ENCODE measurements around the gene IL15RA. TPM values are rescaled to one million over a fixed set of nuclear protein-coding genes. Genes with fewer than 3 reads are reported as not detected.
"Not testable (repeated sequence)": the region's sequence is repeated elsewhere in the genome, so short reads cannot be mapped to it uniquely, and the experiment has no call there.

The IL15RA gene
- total RNA-seq, 4 donors from 2014 or later = 13.1 to 17.6 (median 15.6) TPM

DNA sequence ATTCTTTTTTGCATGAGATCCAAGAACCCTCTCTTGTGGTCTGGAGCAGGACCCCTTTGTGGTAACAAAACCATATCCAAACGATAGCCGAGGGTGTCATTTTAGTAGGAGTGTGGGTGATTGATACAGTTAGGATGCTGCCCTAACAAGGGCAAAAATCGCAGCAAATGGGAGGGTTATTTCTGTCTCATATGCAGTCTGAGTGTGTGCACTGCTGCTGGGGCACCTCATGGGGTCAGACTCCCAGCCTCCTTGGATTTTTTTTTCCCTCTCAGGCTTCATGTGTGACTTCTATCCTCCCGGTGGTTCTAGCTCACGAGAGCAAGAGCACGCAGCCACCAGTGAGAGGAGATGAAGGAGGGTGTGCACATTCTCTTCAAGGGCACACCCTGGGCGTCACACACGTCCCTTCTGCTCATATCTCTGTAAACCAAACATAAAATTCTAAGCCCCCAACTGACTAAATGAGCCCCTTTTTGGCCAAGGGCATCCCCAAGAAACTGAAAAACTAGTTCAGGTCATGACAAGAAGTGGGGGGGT lies 28.6 kb upstream of the IL15RA start:
- TF ChIP-seq, protein P1, sequence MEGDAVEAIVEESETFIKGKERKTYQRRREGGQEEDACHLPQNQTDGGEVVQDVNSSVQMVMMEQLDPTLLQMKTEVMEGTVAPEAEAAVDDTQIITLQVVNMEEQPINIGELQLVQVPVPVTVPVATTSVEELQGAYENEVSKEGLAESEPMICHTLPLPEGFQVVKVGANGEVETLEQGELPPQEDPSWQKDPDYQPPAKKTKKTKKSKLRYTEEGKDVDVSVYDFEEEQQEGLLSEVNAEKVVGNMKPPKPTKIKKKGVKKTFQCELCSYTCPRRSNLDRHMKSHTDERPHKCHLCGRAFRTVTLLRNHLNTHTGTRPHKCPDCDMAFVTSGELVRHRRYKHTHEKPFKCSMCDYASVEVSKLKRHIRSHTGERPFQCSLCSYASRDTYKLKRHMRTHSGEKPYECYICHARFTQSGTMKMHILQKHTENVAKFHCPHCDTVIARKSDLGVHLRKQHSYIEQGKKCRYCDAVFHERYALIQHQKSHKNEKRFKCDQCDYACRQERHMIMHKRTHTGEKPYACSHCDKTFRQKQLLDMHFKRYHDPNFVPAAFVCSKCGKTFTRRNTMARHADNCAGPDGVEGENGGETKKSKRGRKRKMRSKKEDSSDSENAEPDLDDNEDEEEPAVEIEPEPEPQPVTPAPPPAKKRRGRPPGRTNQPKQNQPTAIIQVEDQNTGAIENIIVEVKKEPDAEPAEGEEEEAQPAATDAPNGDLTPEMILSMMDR (IDR thresholded peaks at IDR 0.05 in 4 of 5, conservative IDR thresholded peaks at IDR 0.05 in 1 of 5) = no peak
- Histone ChIP-seq H3K4me1 (no peaks in the 10 kb centered on the region), H3K27me3 (peaks cover 0 to 3% (median 0%) of the 10 kb centered on the region in 3 donors), H3K27ac (no peak overlapping the region), H3K36me3 (no peaks in the 10 kb centered on the region), H3K9me3 (no peaks in the 10 kb centered on the region), H3K4me3 (no peak overlapping the region)
- in situ Hi-C loops (cut with MboI; ENCODE audit: low sequenced_read_pairs in 4 of 4) = no loop called here
- intact Hi-C loops (cut with DNase I; ENCODE audit: low total_unique reads) = no loop called here
- no peak for ATAC-seq
- DNase-seq = no peak

DNA sequence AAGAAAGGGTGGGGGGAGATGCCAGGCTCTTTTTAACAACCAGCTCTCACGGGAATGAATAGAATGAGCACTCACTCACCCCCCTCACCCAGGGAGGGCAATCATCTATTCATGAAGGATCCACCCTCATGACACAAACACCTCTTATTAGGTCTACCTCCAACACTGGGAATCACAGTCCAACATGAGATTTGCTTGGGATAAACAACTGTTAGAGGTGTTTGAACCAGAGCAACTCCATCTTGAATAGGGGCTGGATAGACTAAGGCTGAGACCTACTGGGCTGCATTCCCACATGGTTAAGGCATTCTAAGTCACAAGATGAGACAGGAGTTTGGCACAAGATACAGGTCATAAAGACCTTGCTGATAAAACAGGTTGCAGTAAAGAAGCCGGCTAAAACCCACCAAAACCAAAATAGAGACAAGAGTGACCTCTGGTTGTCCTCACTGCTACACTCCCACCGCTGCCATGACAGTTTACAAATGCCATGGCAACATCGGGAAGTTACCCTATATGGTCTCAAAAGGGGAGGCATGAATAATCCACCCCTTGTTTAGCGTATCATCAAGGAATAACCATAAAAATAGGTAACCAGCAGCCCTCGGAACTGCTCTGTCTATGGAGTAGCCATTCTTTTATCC lies 27.9 kb upstream of the IL15RA start:
- in situ Hi-C loops (cut with MboI; ENCODE audit: low sequenced_read_pairs in 4 of 4); H3K27ac ChIP-seq; H3K4me1 ChIP-seq; H3K27me3 ChIP-seq; H3K4me3 ChIP-seq; H3K36me3 ChIP-seq; intact Hi-C loops (cut with DNase I; ENCODE audit: low total_unique reads); DNase-seq; H3K9me3 ChIP-seq; ATAC-seq: not testable (repeated sequence)

DNA sequence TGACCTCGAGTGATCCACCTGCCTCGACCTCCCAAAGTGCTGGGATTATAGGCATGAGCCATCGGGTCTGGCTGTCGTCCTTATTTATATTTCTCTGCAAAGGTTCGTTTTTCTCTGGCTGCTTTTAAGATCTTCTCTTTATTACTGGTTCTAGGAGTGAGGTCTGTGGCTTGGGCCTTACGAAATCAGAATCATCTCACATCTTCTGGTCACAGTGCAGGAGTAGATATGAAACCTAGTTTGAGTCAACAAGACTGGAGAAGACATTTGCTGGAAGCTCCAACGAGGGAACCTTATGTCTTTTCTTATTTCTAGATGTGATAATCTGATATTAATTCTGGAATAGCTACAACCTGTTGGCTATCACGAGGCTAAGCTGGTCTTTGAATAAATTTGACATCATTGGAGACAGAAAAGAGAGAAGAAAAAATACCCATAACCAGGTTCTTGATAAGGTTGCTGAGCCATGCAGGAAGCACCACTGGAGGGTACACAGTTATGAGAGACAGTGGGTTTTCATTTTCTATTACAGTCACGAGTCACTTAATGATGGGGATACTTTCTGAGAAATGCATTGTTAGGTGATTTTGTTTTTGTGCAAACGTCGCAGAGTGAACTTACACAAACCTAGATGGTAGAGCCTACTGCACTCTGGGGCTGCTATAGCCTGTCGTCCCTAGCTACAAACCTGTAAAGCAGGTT lies 25.6 kb upstream of the IL15RA start:
- Histone ChIP-seq H3K9me3 (no peaks in the 10 kb centered on the region), H3K27ac (no peak overlapping the region), H3K27me3 (no peaks in the 10 kb centered on the region), H3K4me1 (no peaks in the 10 kb centered on the region), H3K4me3 (no peak overlapping the region), H3K36me3 (no peaks in the 10 kb centered on the region)
- in situ Hi-C loops (cut with MboI; ENCODE audit: low sequenced_read_pairs in 4 of 4) = no loop called here
- no peak for ATAC-seq
- DNase-seq = no peak
- TF ChIP-seq POLR2A (IDR thresholded peaks at IDR 0.05) = no peak
- TF ChIP-seq, protein P1 (IDR thresholded peaks at IDR 0.05 in 4 of 5, conservative IDR thresholded peaks at IDR 0.05 in 1 of 5) = no peak
- intact Hi-C loops (cut with DNase I; ENCODE audit: low total_unique reads) = no loop called here

DNA sequence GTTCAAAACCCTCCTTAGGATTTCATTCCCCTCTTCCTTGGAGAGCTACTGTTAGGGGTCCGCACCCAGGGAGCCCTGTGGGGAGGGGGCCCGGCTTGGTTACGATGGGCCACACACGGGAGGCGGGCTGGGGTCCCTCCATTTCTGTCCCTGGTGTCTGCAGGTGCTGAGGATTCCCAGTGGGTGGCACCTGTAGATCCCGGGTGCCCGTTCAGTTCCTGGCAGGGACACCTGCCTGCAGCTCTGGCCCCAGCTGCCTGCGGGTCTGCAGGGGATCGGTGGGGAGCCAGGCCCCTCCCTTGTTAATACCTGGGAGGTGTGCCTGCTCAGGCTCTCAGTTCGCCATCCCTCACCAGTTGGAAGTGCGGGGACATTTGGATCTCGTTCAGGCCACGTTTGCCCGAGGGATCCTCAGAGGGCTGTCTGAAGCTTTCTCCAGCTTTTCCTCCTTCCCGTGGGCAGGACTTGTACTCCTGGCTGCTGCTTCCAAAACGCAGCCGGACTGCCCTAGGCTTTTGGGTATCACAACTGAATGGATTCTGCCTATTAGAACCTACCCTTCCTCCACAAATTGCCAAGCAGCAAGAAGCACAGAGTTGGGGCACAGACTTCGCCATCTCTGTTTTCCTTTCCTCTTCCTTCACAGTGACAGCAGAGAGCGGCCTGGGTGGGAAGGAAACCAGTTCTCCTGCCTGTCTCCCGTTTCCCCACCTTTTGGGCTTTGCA lies 22.3 kb upstream of the IL15RA start:
- no peaks in the 10 kb centered on the region for H3K9me3 ChIP-seq
- no peaks in the 10 kb centered on the region for H3K27me3 ChIP-seq
- H3K27ac ChIP-seq = no peak overlapping the region
- ATAC-seq (no peak), DNase-seq (no peak)
- no peak overlapping the region for H3K4me3 ChIP-seq
- TF ChIP-seq, protein P1 (IDR thresholded peaks at IDR 0.05 in 4 of 5, conservative IDR thresholded peaks at IDR 0.05 in 1 of 5) = no peak
- TF ChIP-seq POLR2A (IDR thresholded peaks at IDR 0.05) = no peak
- in situ Hi-C loops (cut with MboI; ENCODE audit: low sequenced_read_pairs in 4 of 4) (no loop called here), intact Hi-C loops (cut with DNase I; ENCODE audit: low total_unique reads) (no loop called here)
- no peaks in the 10 kb centered on the region for H3K4me1 ChIP-seq
- H3K36me3 ChIP-seq = no peaks in the 10 kb centered on the region

DNA sequence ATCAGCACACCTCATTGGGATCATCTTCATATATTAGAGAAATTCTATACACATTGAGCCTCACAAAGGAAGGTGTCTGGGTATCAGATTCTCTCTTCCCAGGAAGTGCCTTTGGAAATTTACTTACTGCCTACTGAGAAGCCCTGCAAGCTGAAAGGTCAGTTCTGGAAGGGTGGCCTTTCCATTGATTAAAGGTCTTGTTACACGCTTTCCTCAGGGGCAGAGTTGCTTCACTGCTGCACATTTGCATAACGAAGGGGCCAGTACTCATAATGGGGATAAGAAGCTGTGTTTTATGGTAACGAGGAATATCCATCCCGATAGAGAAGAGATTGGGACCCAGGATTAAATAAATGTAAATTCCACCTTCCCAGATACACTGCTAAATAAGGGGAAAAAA lies 19.4 kb upstream of the IL15RA start:
- Histone ChIP-seq H3K4me1 (no peaks in the 10 kb centered on the region), H3K4me3 (no peak overlapping the region), H3K36me3 (no peaks in the 10 kb centered on the region), H3K27ac (no peak overlapping the region), H3K9me3 (peaks cover 0 to 2% (median 0%) of the 10 kb centered on the region in 3 donors), H3K27me3 (no peaks in the 10 kb centered on the region)
- DNase-seq (no peak), ATAC-seq (no peak)
- intact Hi-C loops (cut with DNase I; ENCODE audit: low total_unique reads) (no loop called here), in situ Hi-C loops (cut with MboI; ENCODE audit: low sequenced_read_pairs in 4 of 4) (no loop called here)
- no peak for TF ChIP-seq POLR2A (IDR thresholded peaks at IDR 0.05)
- TF ChIP-seq, protein P1 (IDR thresholded peaks at IDR 0.05 in 4 of 5, conservative IDR thresholded peaks at IDR 0.05 in 1 of 5) = no peak
